GM18505 (cell line): ENCODE measurements around the gene TFG.

Experiments
- ATAC-seq: cut with Tn5 transposase; IDR thresholded peaks from one replicate; pipeline ENCODE4 v1.9.1; 2021; ENCODE audit not compliant: unreplicated experiment
- POLR2A ChIP-seq: IDR thresholded peaks from 4 replicates; pipeline ENCODE4 v1.6.1; 2011; ENCODE audit warnings: borderline replicate concordance; ENCODE audit not compliant: insufficient read depth, insufficient read length; ENCODE audit errors: extremely low read depth

TFG gene

DNA sequence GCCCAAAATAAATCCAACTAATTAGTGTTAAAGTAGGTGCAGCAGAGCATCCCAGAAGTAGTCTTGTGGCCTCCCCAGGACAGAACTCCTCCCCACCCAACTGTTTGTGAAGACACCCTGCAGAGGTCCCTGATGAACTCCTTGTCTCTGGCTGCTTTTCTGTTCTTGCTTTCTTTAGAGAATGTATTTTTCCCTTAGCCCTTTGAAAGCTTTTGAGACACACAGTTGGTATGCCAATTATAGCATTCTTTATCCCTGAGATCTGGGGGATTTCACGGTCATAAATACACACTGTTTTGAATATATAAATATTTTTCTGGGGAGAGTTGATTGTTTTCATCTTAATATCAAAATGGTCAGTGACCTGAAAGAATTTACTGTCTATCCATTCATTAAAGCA, 9.8 kb downstream of the TFG start:
- no peak for ATAC-seq
- no peak for TF ChIP-seq POLR2A

DNA sequence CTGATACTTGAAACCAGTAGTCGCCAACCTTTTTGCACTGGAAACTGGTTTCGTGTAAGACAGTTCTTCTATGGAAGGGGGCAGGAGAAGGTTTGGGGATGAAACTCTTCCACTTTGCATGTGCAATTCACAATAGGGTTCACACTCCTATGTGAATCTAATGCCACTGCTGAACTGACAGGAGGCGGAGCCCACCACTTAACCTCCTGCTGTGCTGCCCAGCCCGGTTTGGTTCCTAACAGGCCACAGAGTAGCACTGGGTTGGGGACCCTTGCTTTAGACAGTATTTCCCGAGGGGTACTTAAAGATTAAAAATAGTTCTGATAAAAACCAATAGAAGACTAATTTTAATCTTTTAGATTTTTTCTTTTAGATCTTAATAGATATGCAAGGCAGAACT, 11.1 kb downstream of the TFG start:
- ATAC-seq: no peak

GRCh38 chr3:100725935-100726513, 16.7 kb downstream of the TFG start:
- TF ChIP-seq POLR2A: no peak
- no peak for ATAC-seq

More for the DNA sequence above, 11.1 kb downstream of the TFG start:
- no peak for TF ChIP-seq POLR2A

DNA sequence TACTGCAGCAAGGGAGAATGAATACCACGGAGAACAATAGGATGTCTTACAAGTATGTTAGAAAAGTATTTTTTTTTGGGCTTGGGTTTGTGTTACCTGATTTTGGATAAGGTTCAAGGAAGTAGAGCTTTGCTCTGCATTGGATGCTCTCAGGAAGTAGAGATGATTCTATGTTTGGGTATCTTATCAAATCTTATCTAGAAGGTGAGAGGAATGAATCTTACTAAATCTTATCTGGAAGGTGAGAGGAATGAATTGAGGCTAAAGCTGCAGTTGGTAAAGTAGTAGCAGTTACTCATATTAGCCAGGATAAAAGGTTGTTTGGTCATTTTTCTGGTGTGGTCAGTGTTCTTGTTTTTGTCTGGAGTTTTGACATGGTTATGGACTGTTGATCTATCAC, 17.4 kb downstream of the TFG start:
- TF ChIP-seq POLR2A: no peak
- no peak for ATAC-seq

- TF ChIP-seq POLR2A: no peak
- ATAC-seq: no peak
These were observed 21.2 kb downstream of the TFG start for GRCh38 chr3:100730524-100730923.

GRCh38 chr3:100732435-100732834, 23.1 kb downstream of the TFG start:
- TF ChIP-seq POLR2A: no peak
- no peak for ATAC-seq

- ATAC-seq: no peak
- TF ChIP-seq POLR2A: no peak
These were observed 28.0 kb downstream of the TFG start for GRCh38 chr3:100737334-100737733.

- no peak for ATAC-seq
- no peak for TF ChIP-seq POLR2A
These were observed 30.9 kb downstream of the TFG start for GRCh38 chr3:100740207-100740606.

DNA sequence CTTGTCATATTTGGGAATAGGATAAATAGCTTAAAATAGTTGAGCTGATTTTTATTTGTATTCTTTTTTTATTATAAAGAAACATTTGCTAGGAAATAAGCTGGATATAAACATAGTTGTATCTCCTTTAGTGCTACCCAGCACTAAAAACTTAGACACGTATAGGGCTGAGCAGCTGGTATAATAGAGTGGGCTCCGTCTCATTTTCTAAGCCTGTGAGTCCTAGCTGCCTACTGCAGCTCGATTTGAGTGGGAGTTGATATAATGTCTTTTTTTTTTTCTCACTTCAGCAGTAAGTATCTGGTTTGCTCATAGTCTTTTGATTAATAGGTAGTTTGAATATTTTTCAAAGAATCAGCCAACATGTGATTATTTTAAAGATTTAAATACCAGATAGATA, 34.2 kb downstream of the TFG start:
- no peak for TF ChIP-seq POLR2A
- no peak for ATAC-seq

DNA sequence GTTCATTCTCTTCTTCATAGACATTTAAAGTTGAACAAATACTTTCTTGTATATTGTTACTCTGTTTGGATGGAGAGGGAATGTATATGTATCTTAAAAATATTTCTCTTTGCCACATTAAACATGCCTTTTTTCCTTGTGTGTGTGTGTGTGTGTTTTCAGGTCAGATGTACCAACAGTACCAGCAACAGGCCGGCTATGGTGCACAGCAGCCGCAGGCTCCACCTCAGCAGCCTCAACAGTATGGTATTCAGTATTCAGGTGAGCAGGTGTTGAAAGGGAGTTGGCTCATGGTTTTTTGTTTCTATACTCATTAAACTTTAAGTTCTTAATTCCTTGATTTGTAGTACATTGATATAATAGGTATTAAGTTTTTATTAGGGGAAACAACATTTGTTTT, 35.4 kb downstream of the TFG start:
- no peak for ATAC-seq
- no peak for TF ChIP-seq POLR2A

DNA sequence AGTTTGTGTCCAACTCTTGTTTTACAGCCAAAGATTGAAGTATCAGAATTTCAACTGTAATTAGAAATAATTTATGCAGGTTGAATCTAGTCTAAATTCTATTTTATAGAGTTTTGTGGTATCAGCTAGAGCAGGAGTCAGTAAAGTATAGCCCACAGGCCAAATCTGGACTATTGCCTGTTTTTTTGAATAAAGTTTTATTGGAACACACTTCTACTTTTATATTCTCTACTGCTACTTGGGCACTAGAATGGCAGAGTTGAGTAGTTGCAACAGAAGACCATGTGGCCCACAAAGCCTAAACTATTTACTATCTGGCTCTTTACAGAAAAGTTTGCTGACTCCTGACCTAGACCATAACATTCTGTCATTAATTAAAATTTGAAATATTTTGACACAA, 36.3 kb downstream of the TFG start:
- TF ChIP-seq POLR2A: no peak
- no peak for ATAC-seq

GRCh38 chr3:100746092-100746491, 36.8 kb downstream of the TFG start:
- ATAC-seq: no peak
- no peak for TF ChIP-seq POLR2A

- TF ChIP-seq POLR2A: no peak
- no peak for ATAC-seq
These were observed 38.9 kb downstream of the TFG start for GRCh38 chr3:100748220-100748619.

GRCh38 chr3:100748967-100749366, 39.7 kb downstream of the TFG start:
- no peak for TF ChIP-seq POLR2A
- ATAC-seq: no peak

DNA sequence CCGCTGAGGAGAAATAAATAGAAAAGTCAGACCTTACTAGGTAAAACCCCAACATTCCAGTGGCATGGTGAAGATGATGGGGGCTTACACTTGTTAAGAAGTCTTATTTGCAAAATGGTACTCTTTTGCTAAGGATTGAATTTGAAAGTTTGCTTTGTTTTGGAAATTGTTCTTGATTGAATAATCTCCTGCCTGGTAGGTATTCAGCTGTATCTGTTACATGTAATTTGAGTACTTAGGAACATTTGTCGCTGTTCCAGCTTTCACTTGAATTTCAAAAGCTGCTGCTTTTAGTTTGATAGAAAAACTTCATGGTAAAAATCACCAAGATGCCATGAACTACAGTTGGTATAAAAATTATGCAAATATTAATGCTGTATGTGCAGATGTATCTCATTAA, 44.6 kb downstream of the TFG start:
- no peak for ATAC-seq
- TF ChIP-seq POLR2A: no peak
